Natural killer cell treated with Interleukin-12 subunit alpha and Interleukin-12 subunit beta and Interleukin-15 and Interleukin-18, amount 100 ng/mL, for 72 hours (primary cell): ENCODE results near the gene PTPRD. TPM values are rescaled to one million over a fixed set of nuclear protein-coding genes. Genes with fewer than 3 reads are reported as not detected.

Source experiments
- ATAC-seq, 2 donors: fragments of 150-1000 bp; cut with Tn5 transposase in 1 of 2; sonication (Bioruptor Pico), chemical (Tn5 transposase) in 1 of 2; 2 replicates each; pipeline ENCODE4 v1.10.0; 2021
- DNase-seq: peaks from one replicate; pipeline ENCODE4 v3.0.0; 2022; ENCODE audit warnings: low spot score
- H3K27ac Mint-ChIP-seq, 2 donors: 1 replicate in 1 of 2; 2 replicates in 1 of 2; pipeline ENCODE4 v1.8.0; 2022; ENCODE audit warnings: mixed read lengths in 2 of 2, mild to moderate bottlenecking in 1 of 2, moderate library complexity in 1 of 2
- H3K27me3 Mint-ChIP-seq, 2 donors: 1 replicate in 1 of 2; 2 replicates in 1 of 2; pipeline ENCODE4 v1.8.0; 2022; ENCODE audit warnings: mixed read lengths in 2 of 2
- H3K36me3 Mint-ChIP-seq: one replicate; pipeline ENCODE4 v1.8.0; 2022; ENCODE audit warnings: mixed read lengths
- H3K4me1 Mint-ChIP-seq, 2 donors: 1 replicate in 1 of 2; 2 replicates in 1 of 2; pipeline ENCODE4 v1.8.0; 2022; ENCODE audit warnings: low read depth in 2 of 2, mixed read lengths in 2 of 2, mild to moderate bottlenecking in 1 of 2
- H3K4me3 Mint-ChIP-seq: one replicate; pipeline ENCODE4 v1.8.0; 2022; ENCODE audit warnings: mixed read lengths
- H3K9me3 Mint-ChIP-seq: 2 replicates; pipeline ENCODE4 v1.8.0; 2022; ENCODE audit warnings: mixed read lengths
- total RNA-seq, 2 donors: library from RNA; stranded (reverse); gene quantifications; one replicate each; pipeline ENCODE4 v1.2.3, GENCODE V29; 2022

The PTPRD gene
- total RNA-seq, 2 donors from 2014 or later, result 0.53 to 3.7 TPM

DNA sequence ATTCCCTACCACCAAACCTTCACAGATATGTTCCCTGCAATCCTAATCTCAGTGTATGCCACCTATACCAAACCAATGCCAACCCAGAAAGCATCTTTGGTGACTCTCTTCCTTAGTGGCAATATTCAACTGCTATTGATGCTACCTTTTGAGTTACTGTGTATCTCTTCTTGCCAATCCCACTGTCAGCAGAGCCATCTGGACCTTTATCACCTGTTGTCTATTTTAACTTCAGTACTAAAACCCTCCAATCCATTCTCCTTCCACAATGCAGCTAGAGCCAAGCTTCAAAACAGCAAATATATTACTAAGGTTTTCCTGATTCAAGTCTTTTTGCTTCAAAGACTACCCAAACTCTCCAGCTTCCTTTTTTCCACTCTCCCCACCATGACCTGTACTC is 2036.1 kb downstream of the PTPRD start:
- DNase-seq, result no peak
- Mint-ChIP-seq H3K4me1 (no peaks in the 10 kb centered on the region), H3K27ac (no peak overlapping the region), H3K9me3 (no peaks in the 10 kb centered on the region), H3K36me3 (no peaks in the 10 kb centered on the region), H3K27me3 (no peaks in the 10 kb centered on the region), H3K4me3 (no peak overlapping the region)
- ATAC-seq, result no peak

DNA sequence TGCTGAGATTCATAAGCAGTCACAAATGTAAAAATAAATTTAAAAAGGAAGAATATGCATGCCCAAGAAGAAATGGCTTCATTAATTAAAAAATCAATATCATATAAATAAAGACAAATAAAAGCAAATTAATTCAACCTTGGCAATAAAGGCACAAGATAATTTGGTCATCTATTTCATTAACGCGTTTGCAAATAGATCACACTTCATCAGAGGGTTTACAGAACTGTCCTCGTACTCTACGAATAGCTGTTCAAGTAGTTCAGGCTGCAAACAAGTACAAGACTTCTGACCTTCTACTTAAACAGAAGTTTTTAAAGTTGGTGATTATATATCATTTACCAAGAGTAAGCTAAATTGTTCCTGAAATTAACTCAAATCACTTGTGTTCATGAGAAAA is 2038.0 kb downstream of the PTPRD start:
- no peaks in the 10 kb centered on the region for H3K4me1 Mint-ChIP-seq
- no peak for ATAC-seq
- H3K36me3 Mint-ChIP-seq, result no peaks in the 10 kb centered on the region
- H3K27ac Mint-ChIP-seq, result no peak overlapping the region
- H3K4me3 Mint-ChIP-seq, result no peak overlapping the region
- no peaks in the 10 kb centered on the region for H3K9me3 Mint-ChIP-seq
- DNase-seq, result no peak
- no peaks in the 10 kb centered on the region for H3K27me3 Mint-ChIP-seq

GRCh38 chr9:8572209-8572608 is 2040.6 kb downstream of the PTPRD start:
- Mint-ChIP-seq H3K27ac (no peak overlapping the region), H3K9me3 (peaks cover 1% of the 10 kb centered on the region), H3K27me3 (peaks cover 0 to 4% of the 10 kb centered on the region in 2 donors), H3K36me3 (no peaks in the 10 kb centered on the region), H3K4me1 (no peaks in the 10 kb centered on the region), H3K4me3 (no peak overlapping the region)
- DNase-seq (no peak), ATAC-seq (no peak)

GRCh38 chr9:8571643-8572042 is 2041.2 kb downstream of the PTPRD start:
- H3K4me1 Mint-ChIP-seq, result no peaks in the 10 kb centered on the region
- DNase-seq (no peak), ATAC-seq (no peak)
- H3K36me3 Mint-ChIP-seq, result no peaks in the 10 kb centered on the region
- no peak overlapping the region for H3K27ac Mint-ChIP-seq
- H3K27me3 Mint-ChIP-seq, result peaks cover 0 to 4% of the 10 kb centered on the region in 2 donors
- H3K4me3 Mint-ChIP-seq, result no peak overlapping the region
- peaks cover 5% of the 10 kb centered on the region for H3K9me3 Mint-ChIP-seq

DNA sequence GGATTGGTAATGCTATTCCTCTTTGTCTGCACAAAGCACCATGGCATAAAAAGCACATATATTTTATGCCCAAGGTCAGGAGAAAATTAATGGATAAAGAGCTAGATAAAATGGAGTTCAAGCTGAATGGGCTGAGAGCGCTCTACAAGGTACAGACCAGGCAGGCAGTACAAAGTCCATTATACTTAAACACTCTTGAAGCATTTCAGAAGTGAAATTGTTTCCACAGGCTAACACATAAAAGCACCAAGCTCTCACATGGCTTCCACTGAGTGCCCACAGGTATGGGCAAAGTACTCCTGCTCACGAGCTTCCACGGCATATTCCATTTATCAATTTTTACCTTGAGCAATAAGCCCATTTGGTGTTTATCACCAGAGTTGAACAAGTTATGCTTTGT is 2042.0 kb downstream of the PTPRD start:
- Mint-ChIP-seq H3K4me1 (peaks cover 0 to 2% of the 10 kb centered on the region in 2 donors), H3K4me3 (no peak overlapping the region), H3K9me3 (peaks cover 5% of the 10 kb centered on the region), H3K27me3 (peaks cover 0 to 4% of the 10 kb centered on the region in 2 donors), H3K36me3 (no peaks in the 10 kb centered on the region), H3K27ac (no peak overlapping the region)
- ATAC-seq, result no peak
- DNase-seq, result no peak

- H3K4me3 Mint-ChIP-seq, result no peak overlapping the region
- peaks cover 0 to 4% of the 10 kb centered on the region in 2 donors for H3K27me3 Mint-ChIP-seq
- no peak overlapping the region for H3K27ac Mint-ChIP-seq
- peaks cover 5% of the 10 kb centered on the region for H3K9me3 Mint-ChIP-seq
- peaks cover 0 to 7% of the 10 kb centered on the region in 2 donors for H3K4me1 Mint-ChIP-seq
- no peaks in the 10 kb centered on the region for H3K36me3 Mint-ChIP-seq
- no peak for DNase-seq
- ATAC-seq, result no peak
These were observed 2043.0 kb downstream of the PTPRD start for GRCh38 chr9:8569823-8570222.

- peaks cover 0 to 7% of the 10 kb centered on the region in 2 donors for H3K4me1 Mint-ChIP-seq
- no peak overlapping the region for H3K27ac Mint-ChIP-seq
- no peak for DNase-seq
- H3K36me3 Mint-ChIP-seq, result no peaks in the 10 kb centered on the region
- peaks cover 0 to 4% of the 10 kb centered on the region in 2 donors for H3K27me3 Mint-ChIP-seq
- peaks cover 5% of the 10 kb centered on the region for H3K9me3 Mint-ChIP-seq
- H3K4me3 Mint-ChIP-seq, result no peak overlapping the region
- no peak for ATAC-seq
These were observed 2044.7 kb downstream of the PTPRD start for GRCh38 chr9:8567963-8568579.

GRCh38 chr9:8564960-8565359 is 2047.8 kb downstream of the PTPRD start:
- no peak overlapping the region for H3K4me3 Mint-ChIP-seq
- peaks cover 5% of the 10 kb centered on the region for H3K9me3 Mint-ChIP-seq
- H3K27ac Mint-ChIP-seq, result no peak overlapping the region
- DNase-seq, result no peak
- peaks cover 0 to 4% of the 10 kb centered on the region in 2 donors for H3K27me3 Mint-ChIP-seq
- H3K36me3 Mint-ChIP-seq, result no peaks in the 10 kb centered on the region
- H3K4me1 Mint-ChIP-seq, result peaks cover 0 to 7% of the 10 kb centered on the region in 2 donors
- ATAC-seq, result peak in 1 of 2 donors; percentile 52

DNA sequence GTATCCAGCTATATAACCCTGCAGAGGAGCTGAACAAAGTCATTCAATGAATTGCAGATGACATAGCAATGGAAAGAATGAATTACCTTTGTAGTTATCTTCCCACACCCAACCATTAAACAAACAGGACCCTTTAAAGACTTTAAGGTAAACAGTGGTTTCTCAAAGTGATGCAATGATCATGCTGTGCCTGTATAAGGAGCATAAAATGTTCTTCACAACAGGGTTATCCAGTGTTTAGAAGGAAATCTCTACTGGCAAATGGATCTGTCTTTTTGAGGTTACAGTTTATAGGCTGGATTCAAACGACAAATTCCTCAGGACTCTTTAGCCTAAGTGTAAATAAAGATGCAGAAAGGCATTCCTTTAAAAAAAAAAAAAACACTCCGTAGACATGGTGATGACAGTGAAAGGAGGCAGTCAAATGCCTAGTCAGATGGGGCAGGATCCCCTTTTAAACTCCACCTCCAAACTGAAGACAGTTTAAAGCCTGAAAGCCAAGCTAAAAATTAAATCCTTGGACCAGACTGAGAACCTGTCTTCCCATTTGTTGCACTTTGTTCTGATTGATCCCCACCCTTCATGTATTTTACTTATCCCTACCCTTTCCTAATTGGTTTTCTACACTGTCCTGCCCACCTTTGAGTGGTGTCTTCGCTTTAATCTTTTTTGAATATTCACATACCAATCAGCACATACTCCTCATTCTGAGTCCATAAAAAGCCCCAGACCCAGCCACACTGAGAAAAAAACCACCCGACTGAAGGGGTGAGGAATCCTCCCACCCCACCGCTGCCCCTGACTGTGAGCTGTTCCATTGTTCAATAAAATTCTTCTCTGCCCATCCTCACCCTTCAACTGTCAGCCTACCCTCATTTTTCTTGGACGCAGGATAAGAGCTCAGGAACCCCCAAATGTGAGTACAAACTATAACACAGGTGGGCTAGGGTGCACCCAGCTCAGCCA is 2052.0 kb downstream of the PTPRD start:
- H3K4me3 Mint-ChIP-seq, result no peak overlapping the region
- peaks cover 0 to 6% of the 10 kb centered on the region in 2 donors for H3K4me1 Mint-ChIP-seq
- no peaks in the 10 kb centered on the region for H3K36me3 Mint-ChIP-seq
- H3K27ac Mint-ChIP-seq, result no peak overlapping the region
- no peaks in the 10 kb centered on the region for H3K9me3 Mint-ChIP-seq
- no peaks in the 10 kb centered on the region for H3K27me3 Mint-ChIP-seq
- ATAC-seq (no peak), DNase-seq (no peak)

DNA sequence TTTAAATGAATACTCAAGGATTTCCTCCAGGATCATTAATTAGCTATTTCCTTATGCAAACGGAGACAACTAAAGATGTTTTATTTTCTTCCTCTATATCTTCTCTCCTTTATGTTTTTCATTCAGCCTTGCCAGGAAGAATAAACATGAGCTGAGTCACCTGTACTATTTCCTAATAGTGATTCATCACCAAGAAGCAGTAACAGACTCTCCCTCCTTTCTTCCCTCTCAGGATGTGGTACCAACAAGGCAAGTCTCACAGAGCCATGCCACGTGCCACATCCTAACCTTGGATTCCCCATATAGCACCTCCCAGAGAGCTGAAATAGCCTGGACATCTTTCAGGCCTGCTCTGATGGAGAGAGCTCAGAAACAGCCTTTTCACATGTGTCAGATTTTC is 2054.6 kb downstream of the PTPRD start:
- ATAC-seq (no peak), DNase-seq (no peak)
- H3K4me1 Mint-ChIP-seq, result no peaks in the 10 kb centered on the region
- no peaks in the 10 kb centered on the region for H3K27me3 Mint-ChIP-seq
- no peak overlapping the region for H3K27ac Mint-ChIP-seq
- no peak overlapping the region for H3K4me3 Mint-ChIP-seq
- H3K36me3 Mint-ChIP-seq, result no peaks in the 10 kb centered on the region
- H3K9me3 Mint-ChIP-seq, result no peaks in the 10 kb centered on the region

DNA sequence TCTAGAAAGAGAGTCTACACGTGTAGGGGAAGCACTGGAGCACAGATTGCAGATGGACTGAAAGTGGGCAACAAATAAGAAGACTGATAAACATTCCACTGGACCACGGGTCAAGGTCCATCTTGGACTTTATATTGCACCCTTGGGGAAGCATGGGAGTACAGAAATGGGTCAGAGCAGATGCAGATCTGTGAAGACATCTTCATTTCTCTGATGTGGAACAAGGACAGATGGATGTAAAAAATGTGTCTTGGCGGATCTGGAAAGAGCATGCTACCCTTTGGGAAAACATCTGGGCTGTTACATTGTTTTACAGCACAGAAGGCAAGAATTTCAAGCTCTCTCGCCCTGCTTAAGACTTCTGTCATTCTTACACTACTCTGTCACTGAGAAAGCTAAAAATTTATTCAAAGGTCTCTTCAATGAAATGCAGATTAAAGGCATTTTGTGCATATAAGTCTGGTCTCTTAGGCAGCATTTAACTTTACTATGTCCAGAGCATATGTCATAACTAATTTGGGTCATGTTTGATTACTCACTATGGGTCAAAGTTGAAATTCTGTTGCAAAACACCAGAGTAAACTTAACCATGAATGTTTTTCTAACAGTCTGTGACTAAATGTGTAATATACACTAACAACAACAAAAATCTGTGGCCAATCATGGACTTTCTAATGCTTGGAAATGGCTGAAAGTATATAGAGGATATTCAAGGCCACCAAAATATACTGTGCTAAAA is 2056.9 kb downstream of the PTPRD start:
- Mint-ChIP-seq H3K9me3 (peaks cover 2% of the 10 kb centered on the region), H3K4me1 (no peaks in the 10 kb centered on the region)
- ATAC-seq, result no peak

GRCh38 chr9:8553444-8553843 is 2059.4 kb downstream of the PTPRD start:
- no peaks in the 10 kb centered on the region for H3K4me1 Mint-ChIP-seq
- ATAC-seq (no peak), DNase-seq (no peak)
- H3K27me3 Mint-ChIP-seq, result no peaks in the 10 kb centered on the region
- H3K4me3 Mint-ChIP-seq, result no peak overlapping the region
- no peaks in the 10 kb centered on the region for H3K36me3 Mint-ChIP-seq
- peaks cover 2% of the 10 kb centered on the region for H3K9me3 Mint-ChIP-seq
- no peak overlapping the region for H3K27ac Mint-ChIP-seq

More for the DNA sequence above, 2056.9 kb downstream of the PTPRD start:
- no peaks in the 10 kb centered on the region for H3K27me3 Mint-ChIP-seq
- no peak overlapping the region for H3K4me3 Mint-ChIP-seq
- DNase-seq, result no peak
- H3K27ac Mint-ChIP-seq, result no peak overlapping the region
- no peaks in the 10 kb centered on the region for H3K36me3 Mint-ChIP-seq

DNA sequence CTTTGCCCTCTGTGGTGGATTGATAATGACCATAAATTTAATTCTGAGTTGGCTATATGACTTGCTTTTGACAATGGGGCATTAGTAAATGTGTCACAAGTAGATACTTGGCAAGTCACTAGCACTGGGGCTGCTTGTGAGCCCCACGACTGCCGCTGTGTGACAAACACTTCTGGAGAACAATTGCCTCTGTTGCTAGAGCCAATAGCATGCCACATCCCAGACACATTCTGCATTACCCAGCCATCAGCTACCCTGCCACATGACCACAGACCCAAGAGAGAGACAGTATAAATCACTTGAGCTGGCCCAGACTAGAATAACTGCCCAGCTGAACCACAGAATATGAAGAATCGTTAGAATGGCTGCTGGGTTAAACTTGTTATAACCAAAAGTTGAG is 2060.1 kb downstream of the PTPRD start:
- DNase-seq (no peak), ATAC-seq (no peak)
- Mint-ChIP-seq H3K4me1 (no peaks in the 10 kb centered on the region), H3K9me3 (peaks cover 2% of the 10 kb centered on the region), H3K4me3 (no peak overlapping the region), H3K27me3 (no peaks in the 10 kb centered on the region), H3K27ac (no peak overlapping the region), H3K36me3 (no peaks in the 10 kb centered on the region)

GRCh38 chr9:8549214-8549613 is 2063.6 kb downstream of the PTPRD start:
- ATAC-seq (no peak), DNase-seq (no peak)
- Mint-ChIP-seq H3K4me1 (no peaks in the 10 kb centered on the region), H3K27ac (no peak overlapping the region), H3K27me3 (no peaks in the 10 kb centered on the region), H3K36me3 (no peaks in the 10 kb centered on the region), H3K9me3 (peaks cover 2% of the 10 kb centered on the region), H3K4me3 (no peak overlapping the region)
